ENCODE results near the gene MROH7.

GRCh38 chr1:54745864-54746263 is 104.3 kb downstream of the MROH7 start:
- no peak for TF ChIP-seq POLR2AphosphoS5 (IDR thresholded peaks at IDR 0.05; ENCODE audit: low read depth, low read length)
- TF ChIP-seq POLR2A (IDR thresholded peaks at IDR 0.05; ENCODE audit: low read depth, low read length), result no peak
- TF ChIP-seq SPI1 (IDR thresholded peaks at IDR 0.05; ENCODE audit: low read depth, low read length), result no peak
- no peak for TF ChIP-seq TAF1 (IDR thresholded peaks at IDR 0.05; ENCODE audit: low read depth, low read length)
- TF ChIP-seq POU2F2 (IDR thresholded peaks at IDR 0.05; ENCODE audit: low read depth, low read length), result no peak

Data from GM12891 (cell line).